GM18511 (cell line): ENCODE measurements around the gene DBNDD2.

Source experiments
- ATAC-seq: cut with Tn5 transposase; IDR thresholded peaks from one replicate; pipeline ENCODE4 v1.9.1; 2021; ENCODE audit warnings: mild to moderate bottlenecking, moderate library complexity; ENCODE audit not compliant: unreplicated experiment

The DBNDD2 gene

GRCh38 chr20:45415822-45416637, 7.9 kb downstream of the DBNDD2 start, which contains the start of gene PIGT:
Gene PIGT (plus strand): TSS chr20:45416141. CDS start chr20:45416157, 16 bp downstream.
- peak; percentile 85 for ATAC-seq

DNA sequence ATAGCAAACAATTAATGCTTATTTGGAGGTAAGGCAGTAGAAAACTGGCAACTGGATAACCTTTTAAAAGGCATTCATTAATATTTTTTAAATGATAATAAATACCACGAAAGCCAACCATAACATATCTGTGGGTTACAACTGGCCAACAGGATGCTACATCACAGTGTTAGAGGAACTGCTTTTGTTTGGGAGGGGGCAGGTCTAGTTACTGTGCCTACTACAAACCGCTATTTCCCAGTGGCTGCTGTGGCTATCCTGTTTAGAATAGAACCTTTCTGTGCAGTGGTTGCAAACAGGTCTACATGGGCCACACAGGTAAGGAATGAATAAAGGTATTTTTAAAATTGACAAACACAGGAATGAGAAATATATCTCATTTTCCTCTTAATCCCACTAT, 8.8 kb downstream of the DBNDD2 start:
- ATAC-seq: no peak

GRCh38 chr20:45419188-45420091, 11.4 kb downstream of the DBNDD2 start:
- ATAC-seq: peak; percentile 80

- no peak for ATAC-seq
These were observed 12.0 kb downstream of the DBNDD2 start for GRCh38 chr20:45420125-45420524.

DNA sequence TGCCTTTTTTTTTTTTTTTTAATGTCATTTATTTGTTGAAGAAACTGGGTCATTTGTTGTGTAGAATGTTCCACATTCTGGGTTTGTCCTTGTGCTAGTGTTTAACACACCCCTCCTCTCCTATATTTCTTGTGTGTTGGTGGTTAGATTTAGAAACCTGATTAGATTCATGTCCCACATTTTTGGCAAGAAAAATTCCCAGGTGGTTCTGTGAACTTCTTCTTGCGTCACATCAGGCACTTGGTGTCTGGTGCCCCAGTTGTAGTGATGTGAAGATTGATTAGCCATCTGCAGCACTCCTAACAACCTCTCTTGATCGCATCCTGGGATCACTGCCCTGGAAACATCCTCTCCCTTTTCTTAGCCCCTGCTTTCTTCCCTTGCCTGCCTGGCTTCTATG, 15.6 kb downstream of the DBNDD2 start:
- no peak for ATAC-seq

- ATAC-seq: no peak
These were observed 17.5 kb downstream of the DBNDD2 start for GRCh38 chr20:45425561-45425960.

DNA sequence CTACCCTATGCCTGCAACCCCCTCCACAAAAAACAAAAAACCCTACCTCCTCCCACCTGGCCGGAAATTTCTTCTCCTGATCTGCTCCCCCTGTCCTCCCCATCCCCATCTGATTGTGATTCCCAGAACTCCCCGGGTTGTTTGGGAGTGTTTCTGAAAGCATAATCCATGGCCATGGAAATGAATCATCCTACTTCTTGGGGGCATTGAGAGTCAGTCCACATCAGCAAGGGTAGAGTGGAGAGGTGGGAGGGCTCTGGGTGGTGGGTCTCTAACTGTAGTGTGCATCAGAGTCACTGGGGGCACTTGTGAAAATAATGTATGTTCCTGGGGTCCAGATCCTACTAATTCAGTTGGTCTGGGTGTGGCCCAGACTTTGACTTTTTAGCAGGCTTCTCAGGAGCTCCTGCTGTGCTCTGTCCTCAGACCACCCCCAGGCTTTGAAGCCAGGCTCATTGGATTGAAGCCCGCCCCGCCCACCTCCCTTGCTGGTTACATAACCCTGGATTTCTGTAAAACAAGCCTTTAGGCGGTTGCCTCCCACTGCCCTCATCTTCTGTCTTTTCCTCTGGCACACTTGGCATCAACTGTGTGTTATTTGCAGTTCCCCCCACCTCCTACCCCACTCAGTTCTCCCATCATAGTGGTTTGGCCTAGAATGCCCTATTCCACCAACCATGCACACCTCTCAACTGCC, 18.4 kb downstream of the DBNDD2 start:
- ATAC-seq: no peak

GRCh38 chr20:45427236-45428149, 19.4 kb downstream of the DBNDD2 start:
- no peak for ATAC-seq

DNA sequence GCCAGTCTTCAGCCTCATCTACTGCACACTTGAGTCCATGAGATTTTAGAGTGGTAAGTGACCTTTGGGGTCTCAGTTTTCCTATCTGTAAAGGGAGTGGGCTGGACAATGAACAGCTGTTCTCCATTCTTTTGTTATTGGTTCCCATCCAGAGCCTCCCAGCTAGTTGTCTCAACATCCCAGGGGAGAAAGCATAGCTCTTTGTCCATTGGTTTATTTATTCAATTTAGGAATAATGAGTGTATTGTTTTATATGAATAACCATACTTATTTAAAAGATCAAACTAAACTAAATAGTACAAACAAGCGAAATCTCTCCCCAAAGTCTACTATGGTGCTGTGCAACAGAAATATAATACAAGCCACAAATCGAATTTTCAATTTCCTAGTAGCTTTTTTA, 21.5 kb downstream of the DBNDD2 start:
- ATAC-seq: no peak

GRCh38 chr20:45432294-45432693, 24.2 kb downstream of the DBNDD2 start:
- ATAC-seq: peak; percentile 70

GRCh38 chr20:45433316-45433715, 25.2 kb downstream of the DBNDD2 start:
- no peak for ATAC-seq

DNA sequence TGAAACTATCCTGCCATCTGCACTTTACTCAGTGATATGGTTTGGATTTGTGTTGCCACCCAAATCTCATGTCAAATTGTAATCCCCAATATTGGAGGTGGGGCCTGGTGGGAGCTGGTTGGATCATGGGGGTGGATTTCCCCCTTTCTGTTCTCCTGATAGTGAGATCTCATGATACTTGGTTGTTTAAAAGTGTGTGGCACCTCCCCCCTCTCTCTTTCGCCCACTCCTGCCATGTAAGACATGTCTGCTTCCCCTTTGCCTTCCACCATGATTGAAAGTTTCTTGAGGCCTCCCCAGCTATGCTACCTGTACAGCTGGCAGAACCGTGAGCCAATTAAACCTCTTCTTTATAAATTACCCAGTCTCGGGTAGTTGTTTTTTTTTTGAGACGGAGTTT, 25.9 kb downstream of the DBNDD2 start:
- no peak for ATAC-seq

DNA sequence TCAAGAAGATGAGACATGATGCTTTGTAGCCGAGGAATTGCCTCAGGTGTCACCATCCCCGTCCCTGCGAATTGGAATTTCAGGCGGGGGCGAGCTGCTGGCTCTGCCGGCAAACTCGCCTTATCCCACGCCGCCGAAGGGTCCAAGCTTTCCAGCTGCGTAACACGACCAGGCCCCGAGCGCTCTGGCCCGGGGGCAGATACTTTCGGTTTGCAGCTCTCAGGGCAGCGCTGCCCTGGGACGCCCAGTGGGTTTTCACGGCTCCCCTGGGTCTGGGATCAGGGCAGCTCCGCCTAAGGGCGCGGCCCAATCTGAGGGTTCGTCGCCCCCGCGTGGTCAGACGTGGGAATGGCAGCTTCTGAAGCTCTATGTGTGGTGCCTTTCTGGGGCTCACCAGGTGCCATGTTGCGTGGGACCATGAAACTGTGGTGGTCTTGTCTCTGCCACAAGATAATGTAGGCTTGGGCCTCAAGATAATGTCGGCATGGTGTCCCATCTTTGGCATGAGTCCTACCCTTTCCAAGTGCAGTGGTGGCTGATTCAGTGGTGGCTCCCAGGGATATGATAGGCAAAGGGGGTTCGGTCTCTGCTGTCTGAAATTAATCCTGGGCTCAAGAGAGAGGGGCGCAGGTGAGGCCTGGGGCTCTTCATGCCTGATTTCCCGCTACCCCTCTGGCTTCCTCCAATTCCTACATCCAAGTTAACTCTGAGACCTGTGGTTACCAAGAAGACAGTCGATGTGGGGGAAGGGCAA, 28.8 kb downstream of the DBNDD2 start:
- peak; percentile 82 for ATAC-seq

DNA sequence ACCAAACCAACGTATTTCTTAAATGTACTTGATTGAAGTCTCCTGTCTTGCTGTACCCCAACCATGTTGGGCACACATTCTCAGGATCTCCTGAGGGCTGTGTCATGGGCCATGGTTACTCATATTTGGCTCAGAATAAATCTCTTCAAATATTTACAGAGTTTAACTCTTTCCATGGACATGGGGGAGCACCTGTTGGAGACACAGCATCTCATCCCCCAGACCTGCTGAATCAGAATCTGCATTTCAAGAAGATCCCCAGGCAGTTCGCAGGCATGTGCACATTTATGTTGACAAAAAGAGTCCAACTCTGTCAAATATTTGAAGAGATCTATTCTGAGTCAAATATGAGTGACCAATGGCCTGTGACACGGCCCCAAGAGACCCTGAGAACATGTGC, 32.3 kb downstream of the DBNDD2 start:
- no peak for ATAC-seq

DNA sequence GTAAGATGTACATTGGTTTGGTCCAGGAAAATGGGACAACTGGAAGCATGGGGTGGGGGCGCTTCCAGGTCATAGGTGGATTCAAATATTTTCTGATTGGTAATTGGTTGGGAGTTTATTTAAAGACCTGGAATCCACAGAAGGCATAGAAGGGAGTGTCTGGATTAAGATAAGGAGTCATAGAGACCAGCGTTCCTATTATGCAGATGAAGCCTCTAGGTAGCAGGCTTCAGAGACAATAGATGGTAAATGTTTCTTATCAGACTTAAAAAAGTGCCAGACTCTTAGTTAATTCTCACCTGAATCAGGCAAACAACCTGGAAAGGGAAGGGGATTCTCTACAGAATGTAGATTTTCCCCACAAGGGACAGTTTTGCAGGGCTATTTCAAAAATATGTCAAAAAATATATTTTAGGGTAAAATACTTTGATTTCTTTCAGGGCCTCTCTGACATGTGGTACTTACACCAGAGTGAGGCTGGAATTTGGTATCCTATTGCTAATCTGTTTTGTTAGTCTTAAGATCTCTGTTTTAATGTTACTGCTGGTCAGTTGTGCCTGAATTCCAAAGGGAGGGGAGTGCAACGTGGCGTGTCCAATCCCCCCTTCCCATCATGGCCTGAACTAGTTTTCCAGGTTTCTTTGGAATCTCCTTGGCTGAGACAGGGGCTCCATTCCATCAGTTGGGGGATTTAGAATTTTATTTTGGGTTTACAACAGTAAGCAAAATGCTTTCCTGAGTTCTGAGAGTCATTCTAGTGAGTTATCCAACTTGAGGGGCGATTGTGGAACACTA, 33.0 kb downstream of the DBNDD2 start:
- ATAC-seq: no peak

DNA sequence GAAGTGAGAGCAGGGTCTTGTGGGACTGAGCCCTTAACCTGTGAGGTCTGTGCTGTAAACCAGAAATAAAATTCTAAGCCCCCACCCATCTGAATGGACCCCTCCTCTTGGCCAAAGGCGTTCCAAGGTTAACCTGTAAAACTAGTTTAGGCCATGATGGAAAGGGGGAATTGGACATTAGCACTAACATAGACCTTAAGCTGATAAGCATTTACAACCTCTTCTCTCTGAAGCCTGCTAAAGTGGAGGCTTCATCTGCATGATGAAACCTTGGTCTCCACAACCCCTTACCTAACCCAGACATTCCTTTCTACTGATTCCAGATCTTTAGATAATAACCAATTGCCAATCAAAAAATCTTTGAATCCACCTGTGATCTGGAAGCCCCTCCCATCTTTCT, 33.7 kb downstream of the DBNDD2 start:
- no peak for ATAC-seq

GRCh38 chr20:45444050-45444449, 36.0 kb downstream of the DBNDD2 start:
- no peak for ATAC-seq

DNA sequence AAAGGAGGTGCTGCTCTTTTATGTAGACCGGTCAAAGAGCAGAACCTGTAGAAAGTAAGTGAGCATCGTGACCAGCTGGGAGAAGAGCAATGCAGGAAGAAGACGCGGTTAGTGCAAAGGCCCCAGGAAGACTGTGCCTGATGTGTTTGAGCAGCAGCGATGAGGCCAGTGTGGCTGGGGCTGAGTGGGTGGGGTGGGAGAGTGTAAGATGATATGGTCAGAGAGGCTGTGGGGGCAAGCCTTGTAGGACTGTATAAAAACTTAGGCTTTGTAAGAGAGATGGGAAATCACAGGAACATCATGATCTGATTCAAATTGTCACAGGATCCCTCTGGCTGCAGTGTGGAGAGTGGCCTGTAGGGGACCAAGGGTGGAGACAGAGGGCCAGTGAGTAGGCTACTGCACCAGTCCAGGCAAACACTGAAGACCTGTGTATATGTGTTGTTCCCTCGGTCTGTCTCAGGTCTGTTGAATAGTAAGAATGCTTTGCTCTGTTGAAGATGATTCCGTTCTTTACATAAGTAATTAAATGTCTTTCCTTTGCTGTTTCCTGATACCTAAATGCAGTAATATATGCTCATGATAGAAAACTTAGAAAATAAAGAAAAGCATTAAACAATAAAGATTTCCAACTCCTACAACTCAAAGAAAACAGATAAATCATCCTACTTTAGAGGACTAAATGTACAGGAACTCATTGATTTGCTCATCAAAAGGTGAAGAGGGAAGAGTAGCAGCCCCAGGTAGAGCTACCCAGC, 37.9 kb downstream of the DBNDD2 start:
- no peak for ATAC-seq
